K562 (cell line): ENCODE results near the gene RBM15. TPM values are rescaled to one million over a fixed set of nuclear protein-coding genes. Genes with fewer than 3 reads are reported as not detected.

Source experiments
- polyA plus RNA-seq, 8 experiments: library from polyadenylated mRNA; depleted of rRNA in 4 of 8; stranded (reverse) in 5 of 8; unstranded in 3 of 8; fragments of >200 nt; fragmentation: Nextera tagmentation in 2 of 8; fragmentation: Illumina TruSeq in 1 of 8; extraction: Ambion mirVana in 2 of 8; extraction: Trizol in 1 of 8; gene quantifications; 2 replicates each; pipeline versions ENCODE4 v1.2.1 to v1.2.3, GENCODE V29; 2011 to 2014; ENCODE audit warnings: inconsistent platforms in 1 of 8, missing spikeins in 1 of 8
- total RNA-seq, 7 experiments: library from RNA; depleted of rRNA in 6 of 7; stranded (reverse); fragments of >200 nt in 6 of 7; fragmentation: Illumina TruSeq in 2 of 7; extraction: Trizol in 2 of 7; gene quantifications; 2 replicates each; pipeline versions ENCODE4 v1.2.1 to v1.2.3, GENCODE V29; 2011 to 2021; ENCODE audit warnings: low replicate concordance in 1 of 7

The RBM15 gene
- total and polyA plus RNA-seq, 9 of the 15 experiments (the other 6 are each of a cell fraction or from before 2014, with no cell fraction given), result 2.4 to 63.4 (median 28.2) TPM

Other genes with a start within 250 kb of the RBM15 start
- gene UBL4B, start 226.9 kb upstream of the RBM15 start, total RNA-seq (2014; rRNA removed), result not detected in 2 replicates
- not detected in 2 replicates for gene UBL4B, start 226.9 kb upstream of the RBM15 start, total RNA-seq (2014; rRNA removed; fragmentation: Illumina TruSeq; extraction: Trizol)
- gene UBL4B, start 226.9 kb upstream of the RBM15 start, total RNA-seq (2015; rRNA removed; fragmentation: Illumina TruSeq; extraction: Trizol), result not detected in 2 replicates
- gene UBL4B, start 226.9 kb upstream of the RBM15 start, total RNA-seq (2021), result not detected in 2 replicates
- 0.05 TPM in 1 of 2 replicates, not detected in the other for gene UBL4B, start 226.9 kb upstream of the RBM15 start, polyA plus RNA-seq (2011; rRNA removed)
- not detected in 2 replicates for gene UBL4B, start 226.9 kb upstream of the RBM15 start, polyA plus RNA-seq (2014; fragmentation: Illumina TruSeq; extraction: Trizol)
- not detected for gene UBL4B, start 226.9 kb upstream of the RBM15 start, polyA plus RNA-seq (2014; fragmentation: Nextera tagmentation; extraction: Ambion mirVana)
- not detected in 2 replicates for gene UBL4B, start 226.9 kb upstream of the RBM15 start, polyA plus RNA-seq (2014; rRNA removed)
- not detected in 2 replicates for gene SLC6A17, start 188.9 kb upstream of the RBM15 start, total RNA-seq (2014; rRNA removed)
- not detected in 2 replicates for gene SLC6A17, start 188.9 kb upstream of the RBM15 start, total RNA-seq (2014; rRNA removed; fragmentation: Illumina TruSeq; extraction: Trizol)
- not detected in 2 replicates for gene SLC6A17, start 188.9 kb upstream of the RBM15 start, total RNA-seq (2015; rRNA removed; fragmentation: Illumina TruSeq; extraction: Trizol)
- gene SLC6A17, start 188.9 kb upstream of the RBM15 start, total RNA-seq (2021), result not detected in 2 replicates
- not detected in 2 replicates for gene SLC6A17, start 188.9 kb upstream of the RBM15 start, polyA plus RNA-seq (2011; rRNA removed)
- gene SLC6A17, start 188.9 kb upstream of the RBM15 start, polyA plus RNA-seq (2014; fragmentation: Illumina TruSeq; extraction: Trizol), result not detected in 2 replicates
- not detected for gene SLC6A17, start 188.9 kb upstream of the RBM15 start, polyA plus RNA-seq (2014; fragmentation: Nextera tagmentation; extraction: Ambion mirVana)
- not detected in 2 replicates for gene SLC6A17, start 188.9 kb upstream of the RBM15 start, polyA plus RNA-seq (2014; rRNA removed)
- 0.73 and 2.3 TPM in 2 replicates for gene KCNC4, start 129.1 kb upstream of the RBM15 start, total RNA-seq (2014; rRNA removed)
- gene KCNC4, start 129.1 kb upstream of the RBM15 start, total RNA-seq (2014; rRNA removed; fragmentation: Illumina TruSeq; extraction: Trizol), result 0.13 and 0.33 TPM in 2 replicates
- 0.53 and 0.62 TPM in 2 replicates for gene KCNC4, start 129.1 kb upstream of the RBM15 start, total RNA-seq (2015; rRNA removed; fragmentation: Illumina TruSeq; extraction: Trizol)
- gene KCNC4, start 129.1 kb upstream of the RBM15 start, total RNA-seq (2021), result 1.8 and 2.0 TPM in 2 replicates
- gene KCNC4, start 129.1 kb upstream of the RBM15 start, polyA plus RNA-seq (2011; rRNA removed), result 0.81 and 1.2 TPM in 2 replicates
- gene KCNC4, start 129.1 kb upstream of the RBM15 start, polyA plus RNA-seq (2014; fragmentation: Illumina TruSeq; extraction: Trizol), result 0.64 and 0.79 TPM in 2 replicates
- gene KCNC4, start 129.1 kb upstream of the RBM15 start, polyA plus RNA-seq (2014; fragmentation: Nextera tagmentation; extraction: Ambion mirVana), result under 1 TPM; 0.07 to 0.13 TPM
- gene KCNC4, start 129.1 kb upstream of the RBM15 start, polyA plus RNA-seq (2014; rRNA removed), result 0.90 and 1.2 TPM in 2 replicates
- gene SLC16A4, start 51.6 kb downstream of the RBM15 start, total RNA-seq (2014; rRNA removed), result 0.16 TPM in 1 of 2 replicates, not detected in the other
- gene SLC16A4, start 51.6 kb downstream of the RBM15 start, total RNA-seq (2014; rRNA removed; fragmentation: Illumina TruSeq; extraction: Trizol), result 0.19 and 0.29 TPM in 2 replicates
- 0.04 TPM in 1 of 2 replicates, not detected in the other for gene SLC16A4, start 51.6 kb downstream of the RBM15 start, total RNA-seq (2015; rRNA removed; fragmentation: Illumina TruSeq; extraction: Trizol)
- 0.07 and 0.29 TPM in 2 replicates for gene SLC16A4, start 51.6 kb downstream of the RBM15 start, total RNA-seq (2021)
- 0.31 and 0.39 TPM in 2 replicates for gene SLC16A4, start 51.6 kb downstream of the RBM15 start, polyA plus RNA-seq (2011; rRNA removed)
- 0.12 and 0.26 TPM in 2 replicates for gene SLC16A4, start 51.6 kb downstream of the RBM15 start, polyA plus RNA-seq (2014; fragmentation: Illumina TruSeq; extraction: Trizol)
- gene SLC16A4, start 51.6 kb downstream of the RBM15 start, polyA plus RNA-seq (2014; fragmentation: Nextera tagmentation; extraction: Ambion mirVana), result under 1 TPM; 0.20 to 0.23 TPM
- gene SLC16A4, start 51.6 kb downstream of the RBM15 start, polyA plus RNA-seq (2014; rRNA removed), result 0.16 and 0.34 TPM in 2 replicates
- 191 and 206 TPM in 2 replicates for gene LAMTOR5, start 68.3 kb downstream of the RBM15 start, total RNA-seq (2014; rRNA removed)
- 123 and 130 TPM in 2 replicates for gene LAMTOR5, start 68.3 kb downstream of the RBM15 start, total RNA-seq (2014; rRNA removed; fragmentation: Illumina TruSeq; extraction: Trizol)
- 107 and 118 TPM in 2 replicates for gene LAMTOR5, start 68.3 kb downstream of the RBM15 start, total RNA-seq (2015; rRNA removed; fragmentation: Illumina TruSeq; extraction: Trizol)
- 169 and 198 TPM in 2 replicates for gene LAMTOR5, start 68.3 kb downstream of the RBM15 start, total RNA-seq (2021)
- 537 and 538 TPM in 2 replicates for gene LAMTOR5, start 68.3 kb downstream of the RBM15 start, polyA plus RNA-seq (2011; rRNA removed)
- 229 and 241 TPM in 2 replicates for gene LAMTOR5, start 68.3 kb downstream of the RBM15 start, polyA plus RNA-seq (2014; fragmentation: Illumina TruSeq; extraction: Trizol)
- 100 to 1,000 TPM; 648 to 712 TPM for gene LAMTOR5, start 68.3 kb downstream of the RBM15 start, polyA plus RNA-seq (2014; fragmentation: Nextera tagmentation; extraction: Ambion mirVana)
- gene LAMTOR5, start 68.3 kb downstream of the RBM15 start, polyA plus RNA-seq (2014; rRNA removed), result 320 and 438 TPM in 2 replicates
- not detected in 2 replicates for gene PROK1, start 111.8 kb downstream of the RBM15 start, total RNA-seq (2014; rRNA removed)
- gene PROK1, start 111.8 kb downstream of the RBM15 start, total RNA-seq (2014; rRNA removed; fragmentation: Illumina TruSeq; extraction: Trizol), result not detected in 2 replicates
- gene PROK1, start 111.8 kb downstream of the RBM15 start, total RNA-seq (2015; rRNA removed; fragmentation: Illumina TruSeq; extraction: Trizol), result not detected in 2 replicates
- not detected in 2 replicates for gene PROK1, start 111.8 kb downstream of the RBM15 start, total RNA-seq (2021)
- 0.09 TPM in 1 of 2 replicates, not detected in the other for gene PROK1, start 111.8 kb downstream of the RBM15 start, polyA plus RNA-seq (2011; rRNA removed)
- gene PROK1, start 111.8 kb downstream of the RBM15 start, polyA plus RNA-seq (2014; fragmentation: Illumina TruSeq; extraction: Trizol), result not detected in 2 replicates
- not detected for gene PROK1, start 111.8 kb downstream of the RBM15 start, polyA plus RNA-seq (2014; fragmentation: Nextera tagmentation; extraction: Ambion mirVana)
- gene PROK1, start 111.8 kb downstream of the RBM15 start, polyA plus RNA-seq (2014; rRNA removed), result 0.15 TPM in 1 of 2 replicates, not detected in the other
- not detected in 2 replicates for gene KCNA10, start 179.8 kb downstream of the RBM15 start, total RNA-seq (2014; rRNA removed)
- not detected in 2 replicates for gene KCNA10, start 179.8 kb downstream of the RBM15 start, total RNA-seq (2014; rRNA removed; fragmentation: Illumina TruSeq; extraction: Trizol)
- not detected in 2 replicates for gene KCNA10, start 179.8 kb downstream of the RBM15 start, total RNA-seq (2015; rRNA removed; fragmentation: Illumina TruSeq; extraction: Trizol)
- not detected in 2 replicates for gene KCNA10, start 179.8 kb downstream of the RBM15 start, total RNA-seq (2021)
- gene KCNA10, start 179.8 kb downstream of the RBM15 start, polyA plus RNA-seq (2011; rRNA removed), result not detected in 2 replicates
- not detected in 2 replicates for gene KCNA10, start 179.8 kb downstream of the RBM15 start, polyA plus RNA-seq (2014; fragmentation: Illumina TruSeq; extraction: Trizol)
- gene KCNA10, start 179.8 kb downstream of the RBM15 start, polyA plus RNA-seq (2014; fragmentation: Nextera tagmentation; extraction: Ambion mirVana), result not detected
- not detected in 2 replicates for gene KCNA10, start 179.8 kb downstream of the RBM15 start, polyA plus RNA-seq (2014; rRNA removed)